ENCODE measurements around the gene GALNT14. TPM values are rescaled to one million over a fixed set of nuclear protein-coding genes. Genes with fewer than 3 reads are reported as not detected.

GALNT14 gene
- total RNA-seq, 3 donors from 2014 or later, result 0.75 TPM; not detected in 2

GRCh38 chr2:30985493-30986230 is 152.6 kb downstream of the GALNT14 start:
- no peak for DNase-seq
- Histone ChIP-seq H3K4me1 (ENCODE audit: low read depth) (no peaks in the 10 kb centered on the region), H3K9me3 (no peaks in the 10 kb centered on the region), H3K4me3 (no peak overlapping the region), H3K36me3 (ENCODE audit: low read depth) (no peaks in the 10 kb centered on the region)
- no peak for ATAC-seq
- no peak for TF ChIP-seq CTCF (IDR thresholded peaks at IDR 0.05)
- intact Hi-C loops (cut with DNase I, micrococcal nuclease), result no loop called here

GRCh38 chr2:30984148-30984547 is 154.1 kb downstream of the GALNT14 start:
- DNase-seq, result no peak
- no peaks in the 10 kb centered on the region for H3K9me3 ChIP-seq
- H3K4me3 ChIP-seq, result no peak overlapping the region
- ATAC-seq, result no peak
- intact Hi-C loops (cut with DNase I, micrococcal nuclease), result no loop called here
- no peak for TF ChIP-seq CTCF (IDR thresholded peaks at IDR 0.05)
- no peaks in the 10 kb centered on the region for H3K36me3 ChIP-seq (ENCODE audit: low read depth)
- H3K4me1 ChIP-seq (ENCODE audit: low read depth), result no peaks in the 10 kb centered on the region

GRCh38 chr2:30981510-30981909 is 156.7 kb downstream of the GALNT14 start:
- DNase-seq, result no peak

GRCh38 chr2:30981096-30981495 is 157.1 kb downstream of the GALNT14 start:
- no peaks in the 10 kb centered on the region for H3K36me3 ChIP-seq (ENCODE audit: low read depth)
- no peaks in the 10 kb centered on the region for H3K4me1 ChIP-seq (ENCODE audit: low read depth)
- intact Hi-C loops (cut with DNase I, micrococcal nuclease), result no loop called here
- H3K9me3 ChIP-seq, result no peaks in the 10 kb centered on the region
- no peak overlapping the region for H3K4me3 ChIP-seq
- DNase-seq (no peak), ATAC-seq (no peak)
- no peak for TF ChIP-seq CTCF (IDR thresholded peaks at IDR 0.05)

More at GRCh38 chr2:30981510-30981909, 156.7 kb downstream of the GALNT14 start:
- no peaks in the 10 kb centered on the region for H3K9me3 ChIP-seq
- ATAC-seq, result no peak
- no peaks in the 10 kb centered on the region for H3K36me3 ChIP-seq (ENCODE audit: low read depth)
- no peak for TF ChIP-seq CTCF (IDR thresholded peaks at IDR 0.05)
- no peaks in the 10 kb centered on the region for H3K4me1 ChIP-seq (ENCODE audit: low read depth)
- no peak overlapping the region for H3K4me3 ChIP-seq
- intact Hi-C loops (cut with DNase I, micrococcal nuclease), result no loop called here

- ATAC-seq, result no peak
- no peaks in the 10 kb centered on the region for H3K4me1 ChIP-seq (ENCODE audit: low read depth)
- H3K4me3 ChIP-seq, result no peak overlapping the region
- DNase-seq, result no peak
- no peaks in the 10 kb centered on the region for H3K9me3 ChIP-seq
- H3K36me3 ChIP-seq (ENCODE audit: low read depth), result no peaks in the 10 kb centered on the region
- no peak for TF ChIP-seq CTCF (IDR thresholded peaks at IDR 0.05)
- intact Hi-C loops (cut with DNase I, micrococcal nuclease), result no loop called here
Observed at GRCh38 chr2:30979822-30980245, 158.4 kb downstream of the GALNT14 start.

All from mucosa of descending colon (tissue), 3 donors.